Astrocyte of the cerebellum (primary cell): ENCODE data around the gene CELF4.

ENCODE experiments used
- DNase-seq: peaks from one replicate; pipeline ENCODE4 v3.0.0-alpha.2; 2011; ENCODE audit warnings: low read depth
- H3K4me3 ChIP-seq: 2 replicates; pipeline ENCODE4 v1.5.1; 2011; ENCODE audit warnings: mild to moderate bottlenecking, low read depth, low read length, moderate library complexity
- in situ Hi-C: cut with HindIII; loops from 2 replicates; pipeline ENCODE4 v1.10.0; 2017; ENCODE audit warnings: low sequenced_read_pairs
- TF ChIP-seq, protein P1 (sequence below): IDR thresholded peaks from 2 replicates; pipeline ENCODE4 v1.5.1; 2012; ENCODE audit warnings: low read length, low read depth, moderate library complexity, mild to moderate bottlenecking; ENCODE audit errors: missing control alignments

CELF4 gene

DNA sequence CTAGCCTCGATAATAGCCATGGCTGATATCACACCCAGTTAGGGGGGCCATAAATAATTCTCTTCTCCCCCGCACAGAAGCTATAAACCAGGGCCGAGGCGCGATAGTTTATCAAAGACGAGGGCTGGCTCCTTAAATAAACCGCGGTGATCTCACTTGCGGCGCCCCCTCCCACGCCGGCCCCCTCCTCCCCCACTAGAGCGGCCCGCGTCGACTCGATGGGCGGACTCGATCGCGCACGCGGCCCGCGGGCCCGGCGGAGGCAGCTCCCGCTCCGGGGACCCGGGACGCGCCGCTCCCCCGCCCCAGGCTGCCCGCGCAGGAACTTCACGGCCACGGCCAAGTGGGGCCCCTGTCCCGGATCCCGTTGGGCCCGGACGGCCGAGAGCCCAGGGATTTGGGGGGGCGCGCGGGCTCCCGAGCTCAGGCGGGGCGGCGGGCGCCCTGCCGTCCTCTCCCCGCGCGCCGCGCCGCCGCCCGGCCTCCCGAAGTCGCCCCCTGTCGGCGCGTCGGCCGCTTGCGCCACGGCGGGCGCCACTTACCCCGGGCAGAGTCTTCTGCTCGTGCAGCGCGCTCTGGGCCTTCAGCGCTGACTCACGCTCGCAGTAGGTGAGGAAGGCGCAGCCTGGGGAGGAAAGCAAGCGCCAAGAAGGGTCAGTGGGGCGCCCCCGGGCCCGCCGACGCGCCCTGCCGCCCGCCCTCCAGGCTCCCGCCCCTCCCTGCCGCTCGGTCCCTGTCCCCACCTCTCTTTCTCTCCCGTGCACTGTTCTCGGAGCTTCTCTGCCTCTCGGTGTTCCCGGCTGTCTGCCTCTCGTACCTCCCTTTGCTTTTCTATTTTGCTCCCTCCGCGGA is 80.4 kb downstream of the CELF4 start:
- TF ChIP-seq, protein P1, sequence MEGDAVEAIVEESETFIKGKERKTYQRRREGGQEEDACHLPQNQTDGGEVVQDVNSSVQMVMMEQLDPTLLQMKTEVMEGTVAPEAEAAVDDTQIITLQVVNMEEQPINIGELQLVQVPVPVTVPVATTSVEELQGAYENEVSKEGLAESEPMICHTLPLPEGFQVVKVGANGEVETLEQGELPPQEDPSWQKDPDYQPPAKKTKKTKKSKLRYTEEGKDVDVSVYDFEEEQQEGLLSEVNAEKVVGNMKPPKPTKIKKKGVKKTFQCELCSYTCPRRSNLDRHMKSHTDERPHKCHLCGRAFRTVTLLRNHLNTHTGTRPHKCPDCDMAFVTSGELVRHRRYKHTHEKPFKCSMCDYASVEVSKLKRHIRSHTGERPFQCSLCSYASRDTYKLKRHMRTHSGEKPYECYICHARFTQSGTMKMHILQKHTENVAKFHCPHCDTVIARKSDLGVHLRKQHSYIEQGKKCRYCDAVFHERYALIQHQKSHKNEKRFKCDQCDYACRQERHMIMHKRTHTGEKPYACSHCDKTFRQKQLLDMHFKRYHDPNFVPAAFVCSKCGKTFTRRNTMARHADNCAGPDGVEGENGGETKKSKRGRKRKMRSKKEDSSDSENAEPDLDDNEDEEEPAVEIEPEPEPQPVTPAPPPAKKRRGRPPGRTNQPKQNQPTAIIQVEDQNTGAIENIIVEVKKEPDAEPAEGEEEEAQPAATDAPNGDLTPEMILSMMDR = no peak
- no peak for DNase-seq
- no peak overlapping the region for H3K4me3 ChIP-seq
- in situ Hi-C loops = loop anchor here (5.0 kb wide), 2 partner anchors 33 to 88 kb away; no protein-coding TSS in a partner anchor

DNA sequence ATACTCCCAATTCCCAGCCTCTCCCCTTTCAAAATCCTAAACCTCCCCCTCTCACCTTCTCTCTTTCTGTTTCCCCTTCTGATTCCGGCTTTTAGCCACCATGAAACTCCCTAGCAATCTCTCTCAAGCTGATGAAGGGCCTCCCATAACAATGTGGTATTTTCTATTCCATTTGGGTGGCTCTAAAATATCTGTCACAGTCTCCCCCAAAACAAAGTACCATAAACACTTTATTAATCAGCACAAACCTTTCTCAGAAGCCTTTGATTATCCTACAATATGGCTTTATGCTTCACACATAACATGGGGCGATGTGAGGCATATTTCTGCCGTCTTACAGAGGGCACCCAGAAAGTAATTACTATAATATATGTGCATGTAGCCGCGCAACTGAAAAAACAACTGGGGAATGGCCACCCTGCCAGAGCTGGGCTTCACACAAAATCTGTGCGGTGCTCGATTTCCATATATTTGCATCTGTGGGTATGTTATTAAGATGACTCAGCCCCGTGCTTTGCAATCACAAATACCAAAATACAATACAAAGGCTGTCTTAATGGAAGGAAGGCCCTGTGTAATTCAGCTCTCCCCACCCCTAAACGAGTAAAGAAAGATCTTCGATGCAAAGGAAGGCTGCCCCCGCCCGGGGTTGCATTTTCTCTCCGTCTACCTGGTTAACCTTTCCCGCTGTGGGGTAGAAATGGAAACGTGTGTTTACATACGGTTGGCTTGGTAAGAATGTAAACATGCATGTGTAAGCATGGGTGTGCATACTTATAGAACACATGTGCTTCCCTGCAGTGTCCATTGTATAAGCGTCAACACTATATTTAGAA is 81.4 kb downstream of the CELF4 start:
- TF ChIP-seq, protein P1 = no peak
- H3K4me3 ChIP-seq = no peak overlapping the region
- no peak for DNase-seq
- in situ Hi-C loops = loop anchor here (5.0 kb wide), 1 partner anchor 87 kb away; no protein-coding TSS in a partner anchor

DNA sequence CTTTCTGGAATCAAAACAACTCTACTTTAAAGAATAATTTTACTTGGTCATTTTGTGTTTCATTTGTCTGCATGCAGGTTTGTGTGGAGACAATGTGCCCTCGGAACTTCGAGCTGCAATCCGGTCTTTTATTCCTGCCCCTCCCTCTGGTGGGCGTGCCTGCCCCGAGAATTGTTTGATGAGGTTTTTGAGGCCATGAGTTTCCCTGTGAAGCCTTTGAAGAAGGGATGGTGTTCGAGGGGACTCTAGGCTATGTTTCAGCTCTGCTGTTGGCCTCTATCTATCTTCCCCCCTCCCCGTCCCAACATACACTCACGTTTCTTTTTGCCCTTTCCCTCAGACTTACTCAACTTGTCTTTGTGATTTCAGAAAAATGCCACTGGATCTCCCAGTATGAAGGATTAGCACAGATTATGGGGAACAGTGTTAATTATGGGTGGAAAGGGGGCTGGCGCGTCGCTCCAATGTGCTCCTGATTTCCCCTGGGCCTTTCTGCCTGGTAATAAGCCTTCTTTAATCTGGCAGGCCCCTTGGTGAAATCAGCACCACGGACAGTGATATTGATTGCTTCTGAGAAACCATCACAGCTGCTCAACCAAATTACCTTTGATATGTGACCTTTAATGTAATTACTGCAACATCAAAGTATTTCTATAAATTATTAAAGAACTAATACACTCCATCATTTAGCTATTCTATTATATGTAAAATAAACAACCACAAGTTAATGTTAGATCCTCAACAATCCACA is 82.2 kb downstream of the CELF4 start:
- in situ Hi-C loops = loop anchor here (5.0 kb wide), 1 partner anchor 86 kb away; no protein-coding TSS in a partner anchor
- no peak for DNase-seq
- H3K4me3 ChIP-seq = no peak overlapping the region
- TF ChIP-seq, protein P1 = no peak

DNA sequence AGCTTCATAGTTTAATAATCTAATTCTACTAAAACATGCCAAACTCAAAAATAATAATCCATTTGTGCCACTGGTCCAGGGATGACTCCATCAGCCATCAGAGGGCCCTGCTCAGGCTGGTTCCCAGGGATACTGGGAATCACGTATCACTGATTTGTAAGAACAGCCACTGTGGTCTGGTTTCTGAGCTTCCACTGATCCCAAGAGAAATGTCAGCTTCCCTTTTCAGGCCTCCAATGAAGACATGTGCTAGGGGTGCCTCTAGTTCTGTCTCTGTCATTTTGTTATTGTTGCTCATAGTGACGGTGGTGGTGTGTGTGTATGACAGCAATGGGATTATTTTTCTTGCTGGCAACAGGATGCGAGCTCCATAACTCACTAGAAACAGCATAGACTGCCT is 83.2 kb downstream of the CELF4 start:
- in situ Hi-C loops = loop anchor here (5.0 kb wide), 1 partner anchor 85 kb away; no protein-coding TSS in a partner anchor
- TF ChIP-seq, protein P1 = no peak
- no peak for DNase-seq
- H3K4me3 ChIP-seq = no peak overlapping the region

DNA sequence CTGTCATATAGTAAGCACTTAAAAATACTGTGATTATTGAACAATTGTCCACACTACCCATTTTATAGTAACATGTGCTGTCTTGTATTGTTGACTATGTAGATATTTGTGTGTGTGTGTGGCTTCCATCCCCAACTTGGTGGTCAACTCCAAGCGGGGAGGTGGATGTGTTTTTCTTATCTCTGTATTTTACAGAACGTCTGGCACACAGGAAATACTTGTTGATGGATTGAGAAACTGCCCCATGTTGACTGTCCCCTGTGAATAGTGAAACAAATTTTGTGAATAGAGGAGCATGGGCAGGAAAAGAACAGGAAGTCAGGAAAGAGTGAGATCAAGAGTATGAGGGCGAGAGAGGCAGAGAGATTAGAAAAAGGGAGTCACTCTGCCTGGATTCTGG is 83.6 kb downstream of the CELF4 start:
- TF ChIP-seq, protein P1 = no peak
- no peak for DNase-seq
- in situ Hi-C loops = loop anchor here (5.0 kb wide), 1 partner anchor 85 kb away; no protein-coding TSS in a partner anchor
- H3K4me3 ChIP-seq = no peak overlapping the region

DNA sequence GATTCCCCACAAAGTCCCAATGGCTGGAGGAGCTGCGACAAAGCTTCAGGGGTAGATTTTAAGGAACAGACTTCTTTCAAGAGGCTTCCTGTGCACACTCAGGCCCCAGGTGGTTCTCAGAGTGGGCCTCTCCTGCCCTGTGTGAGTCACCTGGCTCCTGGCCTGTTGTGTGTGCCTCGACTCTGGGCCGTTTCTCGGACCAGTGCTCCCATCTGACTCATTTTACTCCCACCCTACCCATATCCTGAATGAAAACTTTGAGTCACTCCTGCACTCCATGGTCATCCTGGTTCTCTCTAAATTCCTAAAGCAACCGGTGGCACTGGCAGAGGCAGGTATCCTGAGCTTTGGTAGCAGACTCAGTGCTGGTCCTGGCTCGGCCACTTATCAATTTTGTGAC is 84.1 kb downstream of the CELF4 start:
- H3K4me3 ChIP-seq = no peak overlapping the region
- DNase-seq = no peak
- TF ChIP-seq, protein P1 = no peak
- in situ Hi-C loops = loop anchor here (5.0 kb wide), 1 partner anchor 84 kb away; no protein-coding TSS in a partner anchor
